B cell (primary cell): ENCODE data around the gene GNG3. TPM values are rescaled to one million over a fixed set of nuclear protein-coding genes. Genes with fewer than 3 reads are reported as not detected.

Experiments used
- ATAC-seq: fragments of 200-7000 bp; cut with Tn5 transposase; one replicate; pipeline ENCODE4 v1.10.0; 2021; ENCODE audit warnings: low read depth, mild to moderate bottlenecking, moderate number of reproducible peaks, moderate library complexity
- CTCF ChIA-PET: fragments of 350-600 bp; sonication (Branson Sonifier 250); formaldehyde crosslinking; loops from one replicate; lab custom pipeline; 2021; ENCODE audit warnings: antibody characterized with exemption, inconsistent platforms; lab: Charles Lee
- POLR2A ChIA-PET: fragments of 350-600 bp; sonication (Branson Sonifier 250); formaldehyde crosslinking; loops from one replicate; lab custom pipeline; 2021; ENCODE audit warnings: antibody characterized with exemption; lab: Charles Lee
- DNase-seq: peaks from one replicate; pipeline ENCODE4 v3.0.0; 2013
- H2AFZ ChIP-seq: 2 replicates; pipeline ENCODE4 v1.6.1; 2012; ENCODE audit warnings: mild to moderate bottlenecking, low read depth, low read length; ENCODE audit not compliant: insufficient read depth, poor library complexity, severe bottlenecking
- H3K27ac ChIP-seq, 2 donors: 1 replicate in 1 of 2; 2 replicates in 1 of 2; pipeline ENCODE4 v1.5.1; 2012 to 2013; ENCODE audit warnings: low read length in 2 of 2, mild to moderate bottlenecking in 2 of 2, moderate library complexity in 1 of 2
- H3K27me3 ChIP-seq, 4 experiments: fragments of 200-600 bp in 1 of 4; sonication (generic) in 1 of 4; replicated peaks in 1 of 4; 1 replicate in 2 of 4; 2 replicates in 2 of 4; pipeline versions ENCODE4 v1.6.1 to v1.7.0; 2013 to 2016; ENCODE audit warnings: low read length in 3 of 4, mild to moderate bottlenecking in 2 of 4, mixed read lengths in 1 of 4, moderate library complexity in 1 of 4; ENCODE audit not compliant: insufficient read depth in 4 of 4, control insufficient read depth in 3 of 4; ENCODE audit errors: control extremely low read depth in 1 of 4
- H3K36me3 ChIP-seq, 2 experiments: replicated peaks in 1 of 2; 1 replicate in 1 of 2; 2 replicates in 1 of 2; pipeline versions ENCODE4 v1.6.1 to v1.7.1; 2013; ENCODE audit warnings: low read length in 1 of 2; ENCODE audit not compliant: insufficient read depth in 2 of 2, control insufficient read depth in 1 of 2; ENCODE audit errors: control extremely low read depth in 1 of 2, extremely low read depth in 1 of 2
- H3K4me1 ChIP-seq, 2 donors: fragments of 200-600 bp in 1 of 2; sonication (generic) in 1 of 2; 1 replicate in 1 of 2; 2 replicates in 1 of 2; pipeline versions ENCODE4 v1.5.1 to v1.6.1; 2013 to 2017; ENCODE audit warnings: low read length in 2 of 2; ENCODE audit not compliant: control insufficient read depth in 2 of 2, insufficient read depth in 2 of 2
- H3K4me2 ChIP-seq: replicated peaks from 2 replicates; pipeline ENCODE3; 2012; ENCODE audit warnings: mild to moderate bottlenecking, low read depth, low read length; ENCODE audit not compliant: poor library complexity, severe bottlenecking
- H3K4me3 ChIP-seq, 5 experiments: fragments of 200-600 bp in 1 of 5; sonication (generic) in 1 of 5; 1 replicate in 3 of 5; 2 replicates in 2 of 5; pipeline versions ENCODE4 v1.5.1 to v1.7.0; 2011 to 2016; ENCODE audit warnings: low read length in 4 of 5, mild to moderate bottlenecking in 4 of 5, low read depth in 2 of 5, control low read depth in 1 of 5, moderate library complexity in 1 of 5; ENCODE audit not compliant: insufficient read depth in 1 of 5; ENCODE audit errors: control extremely low read depth in 1 of 5, extremely low read depth in 1 of 5
- H3K79me2 ChIP-seq: fragments of 200-600 bp; sonication (generic); one replicate; pipeline ENCODE4 v1.6.0; 2016; ENCODE audit warnings: low read length; ENCODE audit not compliant: control insufficient read depth, insufficient read depth
- H3K9ac ChIP-seq: fragments of 200-600 bp; sonication (generic); 2 replicates; pipeline ENCODE4 v1.6.1; 2017; ENCODE audit warnings: mild to moderate bottlenecking, low read length, moderate library complexity
- H3K9me3 ChIP-seq, 3 donors: one replicate each; pipeline versions ENCODE4 v1.6.1 to v1.7.1; 2013; ENCODE audit warnings: low read length in 2 of 3; ENCODE audit not compliant: control insufficient read depth in 2 of 3, insufficient read depth in 1 of 3; ENCODE audit errors: control extremely low read depth in 1 of 3
- H4K20me1 ChIP-seq: 2 replicates; pipeline ENCODE4 v1.6.0; 2012; ENCODE audit warnings: mild to moderate bottlenecking, low read length; ENCODE audit not compliant: insufficient read depth, control insufficient read depth, poor library complexity, severe bottlenecking
- H3K27ac Mint-ChIP-seq: one replicate; pipeline ENCODE4 v1.8.0; 2021; ENCODE audit warnings: mixed read lengths
- H3K27me3 Mint-ChIP-seq: one replicate; pipeline ENCODE4 v1.8.0; 2021; ENCODE audit warnings: mixed read lengths
- H3K4me1 Mint-ChIP-seq: one replicate; pipeline ENCODE4 v1.8.0; 2021; ENCODE audit warnings: mixed read lengths
- H3K4me3 Mint-ChIP-seq: one replicate; pipeline ENCODE4 v1.8.0; 2021; ENCODE audit warnings: mixed read lengths
- H3K9me3 Mint-ChIP-seq: one replicate; pipeline ENCODE4 v1.8.0; 2022; ENCODE audit warnings: mixed read lengths; ENCODE audit not compliant: insufficient read depth
- EZH2 ChIP-seq: IDR thresholded peaks from 2 replicates; pipeline ENCODE4 v1.6.1; 2012; ENCODE audit warnings: borderline replicate concordance, low read depth, mild to moderate bottlenecking, moderate library complexity, low read length; ENCODE audit not compliant: insufficient read depth, poor library complexity, severe bottlenecking
- WGBS: methylation state at CpG from one replicate; pipeline ENCODE4 v1.1.5; 2013; ENCODE audit warnings: missing lambda C conversion rate; ENCODE audit not compliant: insufficient coverage; 5-methylcytosine and 5-hydroxymethylcytosine counted together
- intact Hi-C: fragments of 100-400 bp; cut with micrococcal nuclease; formaldehyde crosslinking; loops from one replicate; pipeline ENCODE4 v1.10.0; 2022
- polyA plus RNA-seq: library from polyadenylated mRNA; depleted of rRNA; stranded (reverse); fragments of >200 nt; gene quantifications from 2 replicates; pipeline ENCODE4 v1.2.3, GENCODE V29; 2012
- total RNA-seq, 2 donors: library from RNA; stranded (reverse); fragments of 120-200 nt in 1 of 2; gene quantifications; 1 replicate in 1 of 2; 2 replicates in 1 of 2; pipeline versions ENCODE4 v1.2.3 to v1.2.4, GENCODE V29; 2013 to 2022
- TF ChIP-seq, protein P1 (sequence below): fragments of 200-600 bp; IDR thresholded peaks from one replicate; pipeline ENCODE4 v1.8.0; 2022; ENCODE audit warnings: antibody characterized with exemption, mild to moderate bottlenecking

GNG3 gene
- total and polyA plus RNA-seq, 2 donors (not counting 1 experiment from before 2014, with no cell fraction given), result 2.1 to 5.5 TPM

DNA sequence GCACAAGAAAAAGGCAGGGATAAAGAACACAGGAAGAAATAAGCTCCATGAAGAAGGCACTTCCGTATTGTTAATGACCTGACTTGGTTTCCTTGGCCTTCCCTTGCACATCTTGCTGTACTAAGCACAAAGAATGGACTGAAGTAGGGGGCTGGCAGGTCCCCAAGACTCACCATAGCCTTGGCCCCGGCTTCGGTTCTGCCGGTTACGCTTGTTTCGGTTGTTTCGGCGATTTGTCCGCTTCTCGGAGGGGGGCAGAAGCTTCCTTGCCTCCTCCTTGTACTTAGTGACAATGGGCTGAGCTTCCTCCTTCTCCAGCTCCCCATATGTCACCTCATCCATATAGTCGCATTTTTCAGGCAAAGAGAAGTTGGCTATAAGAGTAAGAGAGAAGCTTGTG, 9.3 kb downstream of the GNG3 start:
- peaks cover 6 to 92% of the 10 kb centered on the region in 2 experiments for H3K36me3 ChIP-seq

DNA sequence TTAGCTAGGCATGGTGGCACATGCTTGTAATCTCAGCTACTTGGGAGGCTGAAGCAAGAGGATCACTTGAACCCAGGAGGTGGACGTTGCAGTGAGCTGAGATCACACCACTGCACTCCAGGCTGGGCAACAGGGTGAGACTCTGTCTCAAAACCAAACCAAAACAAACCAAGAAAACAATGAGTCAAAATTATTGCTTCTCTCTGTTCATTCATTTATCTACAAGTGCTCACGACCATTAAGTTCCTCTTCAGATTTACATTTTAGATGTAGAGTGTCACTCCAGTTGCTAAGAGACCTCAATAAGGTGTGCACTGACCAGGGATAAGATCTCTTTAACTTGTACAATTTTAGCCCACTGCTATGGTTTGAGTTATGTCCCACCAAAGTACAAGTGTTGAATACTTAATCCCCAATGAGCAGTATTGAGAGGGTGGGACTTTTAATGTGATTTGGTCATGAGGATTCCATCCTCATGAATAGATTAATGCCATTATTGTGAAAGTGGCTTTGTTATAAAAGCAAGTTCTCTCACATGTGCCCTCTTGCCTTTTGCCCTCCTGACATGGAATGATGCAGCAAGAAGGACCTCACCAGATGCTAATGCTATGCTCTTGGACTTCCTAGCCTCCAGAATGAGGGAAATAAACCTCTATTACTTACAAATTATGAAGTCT, 12.0 kb downstream of the GNG3 start:
- POLR2A ChIA-PET, result interaction anchor here (0.6 kb wide), 1 partner anchor 154 kb away, joined by 4 read pairs; no protein-coding TSS in a partner anchor
- Histone ChIP-seq H3K36me3 (peaks cover 9 to 97% of the 10 kb centered on the region in 2 experiments), H3K79me2 (peaks cover 89% of the 10 kb centered on the region), H3K9me3 (no peaks in the 10 kb centered on the region), H3K4me1 (peaks cover 8 to 11% of the 10 kb centered on the region in 2 donors), H3K27me3 (no peaks in the 10 kb centered on the region), H3K4me3 (no peak overlapping the region), H3K9ac (no peak overlapping the region), H3K4me2 (no peak overlapping the region), H2AFZ (no peak overlapping the region), H4K20me1 (peaks cover 36% of the 10 kb centered on the region), H3K27ac (no peak overlapping the region)
- no peaks in the 10 kb centered on the region for H3K9me3 Mint-ChIP-seq
- H3K4me3 Mint-ChIP-seq, result no peak overlapping the region
- CTCF ChIA-PET, result interaction anchor here (0.9 kb wide), 1 partner anchor 120 kb away, joined by 3 read pairs; no protein-coding TSS in a partner anchor
- no peak for DNase-seq
- TF ChIP-seq, protein P1, sequence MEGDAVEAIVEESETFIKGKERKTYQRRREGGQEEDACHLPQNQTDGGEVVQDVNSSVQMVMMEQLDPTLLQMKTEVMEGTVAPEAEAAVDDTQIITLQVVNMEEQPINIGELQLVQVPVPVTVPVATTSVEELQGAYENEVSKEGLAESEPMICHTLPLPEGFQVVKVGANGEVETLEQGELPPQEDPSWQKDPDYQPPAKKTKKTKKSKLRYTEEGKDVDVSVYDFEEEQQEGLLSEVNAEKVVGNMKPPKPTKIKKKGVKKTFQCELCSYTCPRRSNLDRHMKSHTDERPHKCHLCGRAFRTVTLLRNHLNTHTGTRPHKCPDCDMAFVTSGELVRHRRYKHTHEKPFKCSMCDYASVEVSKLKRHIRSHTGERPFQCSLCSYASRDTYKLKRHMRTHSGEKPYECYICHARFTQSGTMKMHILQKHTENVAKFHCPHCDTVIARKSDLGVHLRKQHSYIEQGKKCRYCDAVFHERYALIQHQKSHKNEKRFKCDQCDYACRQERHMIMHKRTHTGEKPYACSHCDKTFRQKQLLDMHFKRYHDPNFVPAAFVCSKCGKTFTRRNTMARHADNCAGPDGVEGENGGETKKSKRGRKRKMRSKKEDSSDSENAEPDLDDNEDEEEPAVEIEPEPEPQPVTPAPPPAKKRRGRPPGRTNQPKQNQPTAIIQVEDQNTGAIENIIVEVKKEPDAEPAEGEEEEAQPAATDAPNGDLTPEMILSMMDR, result no peak
- no peak for TF ChIP-seq EZH2
- H3K27ac Mint-ChIP-seq, result no peak overlapping the region
- intact Hi-C loops, result no loop called here
- no peaks in the 10 kb centered on the region for H3K27me3 Mint-ChIP-seq
- WGBS, result 100% methylated on average over 1 of the region's 2 CpGs
- peaks cover 27% of the 10 kb centered on the region for H3K4me1 Mint-ChIP-seq
- no peak for ATAC-seq

More for the DNA sequence above, 9.3 kb downstream of the GNG3 start:
- TF ChIP-seq, protein P1, result no peak
- no peak for TF ChIP-seq EZH2
- Histone ChIP-seq H4K20me1 (peaks cover 15% of the 10 kb centered on the region), H3K4me2 (no peak overlapping the region), H3K4me1 (peaks cover 0 to 5% of the 10 kb centered on the region in 2 donors), H2AFZ (no peak overlapping the region), H3K27me3 (no peaks in the 10 kb centered on the region), H3K4me3 (no peak overlapping the region), H3K9ac (no peak overlapping the region), H3K79me2 (peaks cover 62% of the 10 kb centered on the region), H3K27ac (no peak overlapping the region), H3K9me3 (no peaks in the 10 kb centered on the region)
- intact Hi-C loops, result no loop called here
- CTCF ChIA-PET, result no interaction called here
- H3K27ac Mint-ChIP-seq, result no peak overlapping the region
- no peak for DNase-seq
- no peaks in the 10 kb centered on the region for H3K27me3 Mint-ChIP-seq
- ATAC-seq, result no peak
- POLR2A ChIA-PET, result no interaction called here
- 95% methylated on average over 10 of the region's 11 CpGs for WGBS
- H3K4me3 Mint-ChIP-seq, result no peak overlapping the region
- peaks cover 21% of the 10 kb centered on the region for H3K4me1 Mint-ChIP-seq
- H3K9me3 Mint-ChIP-seq, result no peaks in the 10 kb centered on the region
